B cell (primary cell): Measurements from ENCODE around the gene CA11. TPM values are rescaled to one million over a fixed set of nuclear protein-coding genes. Genes with fewer than 3 reads are reported as not detected.

Source experiments
- ATAC-seq: fragments of 200-7000 bp; cut with Tn5 transposase; one replicate; pipeline ENCODE4 v1.10.0; 2021; ENCODE audit warnings: low read depth, mild to moderate bottlenecking, moderate number of reproducible peaks, moderate library complexity
- CTCF ChIA-PET: fragments of 350-600 bp; sonication (Branson Sonifier 250); formaldehyde crosslinking; loops from one replicate; lab custom pipeline; 2021; ENCODE audit warnings: antibody characterized with exemption, inconsistent platforms; lab: Charles Lee
- POLR2A ChIA-PET: fragments of 350-600 bp; sonication (Branson Sonifier 250); formaldehyde crosslinking; loops from one replicate; lab custom pipeline; 2021; ENCODE audit warnings: antibody characterized with exemption; lab: Charles Lee
- DNase-seq: peaks from one replicate; pipeline ENCODE4 v3.0.0; 2013
- H2AFZ ChIP-seq: 2 replicates; pipeline ENCODE4 v1.6.1; 2012; ENCODE audit warnings: mild to moderate bottlenecking, low read depth, low read length; ENCODE audit not compliant: insufficient read depth, poor library complexity, severe bottlenecking
- H3K27ac ChIP-seq, 2 donors: 1 replicate in 1 of 2; 2 replicates in 1 of 2; pipeline ENCODE4 v1.5.1; 2012 to 2013; ENCODE audit warnings: low read length in 2 of 2, mild to moderate bottlenecking in 2 of 2, moderate library complexity in 1 of 2
- H3K27me3 ChIP-seq, 4 experiments: fragments of 200-600 bp in 1 of 4; sonication (generic) in 1 of 4; replicated peaks in 1 of 4; 1 replicate in 2 of 4; 2 replicates in 2 of 4; pipeline versions ENCODE4 v1.6.1 to v1.7.0; 2013 to 2016; ENCODE audit warnings: low read length in 3 of 4, mild to moderate bottlenecking in 2 of 4, mixed read lengths in 1 of 4, moderate library complexity in 1 of 4; ENCODE audit not compliant: insufficient read depth in 4 of 4, control insufficient read depth in 3 of 4; ENCODE audit errors: control extremely low read depth in 1 of 4
- H3K36me3 ChIP-seq, 2 experiments: replicated peaks in 1 of 2; 1 replicate in 1 of 2; 2 replicates in 1 of 2; pipeline versions ENCODE4 v1.6.1 to v1.7.1; 2013; ENCODE audit warnings: low read length in 1 of 2; ENCODE audit not compliant: insufficient read depth in 2 of 2, control insufficient read depth in 1 of 2; ENCODE audit errors: control extremely low read depth in 1 of 2, extremely low read depth in 1 of 2
- H3K4me1 ChIP-seq, 2 donors: fragments of 200-600 bp in 1 of 2; sonication (generic) in 1 of 2; 1 replicate in 1 of 2; 2 replicates in 1 of 2; pipeline versions ENCODE4 v1.5.1 to v1.6.1; 2013 to 2017; ENCODE audit warnings: low read length in 2 of 2; ENCODE audit not compliant: control insufficient read depth in 2 of 2, insufficient read depth in 2 of 2
- H3K4me2 ChIP-seq: replicated peaks from 2 replicates; pipeline ENCODE3; 2012; ENCODE audit warnings: mild to moderate bottlenecking, low read depth, low read length; ENCODE audit not compliant: poor library complexity, severe bottlenecking
- H3K4me3 ChIP-seq, 5 experiments: fragments of 200-600 bp in 1 of 5; sonication (generic) in 1 of 5; 1 replicate in 3 of 5; 2 replicates in 2 of 5; pipeline versions ENCODE4 v1.5.1 to v1.7.0; 2011 to 2016; ENCODE audit warnings: low read length in 4 of 5, mild to moderate bottlenecking in 4 of 5, low read depth in 2 of 5, control low read depth in 1 of 5, moderate library complexity in 1 of 5; ENCODE audit not compliant: insufficient read depth in 1 of 5; ENCODE audit errors: control extremely low read depth in 1 of 5, extremely low read depth in 1 of 5
- H3K79me2 ChIP-seq: fragments of 200-600 bp; sonication (generic); one replicate; pipeline ENCODE4 v1.6.0; 2016; ENCODE audit warnings: low read length; ENCODE audit not compliant: control insufficient read depth, insufficient read depth
- H3K9ac ChIP-seq: fragments of 200-600 bp; sonication (generic); 2 replicates; pipeline ENCODE4 v1.6.1; 2017; ENCODE audit warnings: mild to moderate bottlenecking, low read length, moderate library complexity
- H3K9me3 ChIP-seq, 3 donors: one replicate each; pipeline versions ENCODE4 v1.6.1 to v1.7.1; 2013; ENCODE audit warnings: low read length in 2 of 3; ENCODE audit not compliant: control insufficient read depth in 2 of 3, insufficient read depth in 1 of 3; ENCODE audit errors: control extremely low read depth in 1 of 3
- H4K20me1 ChIP-seq: 2 replicates; pipeline ENCODE4 v1.6.0; 2012; ENCODE audit warnings: mild to moderate bottlenecking, low read length; ENCODE audit not compliant: insufficient read depth, control insufficient read depth, poor library complexity, severe bottlenecking
- H3K27ac Mint-ChIP-seq: one replicate; pipeline ENCODE4 v1.8.0; 2021; ENCODE audit warnings: mixed read lengths
- H3K27me3 Mint-ChIP-seq: one replicate; pipeline ENCODE4 v1.8.0; 2021; ENCODE audit warnings: mixed read lengths
- H3K4me1 Mint-ChIP-seq: one replicate; pipeline ENCODE4 v1.8.0; 2021; ENCODE audit warnings: mixed read lengths
- H3K4me3 Mint-ChIP-seq: one replicate; pipeline ENCODE4 v1.8.0; 2021; ENCODE audit warnings: mixed read lengths
- H3K9me3 Mint-ChIP-seq: one replicate; pipeline ENCODE4 v1.8.0; 2022; ENCODE audit warnings: mixed read lengths; ENCODE audit not compliant: insufficient read depth
- CTCF ChIP-seq: fragments of 200-600 bp; IDR thresholded peaks from one replicate; pipeline ENCODE4 v1.8.0; 2022; ENCODE audit warnings: antibody characterized with exemption, mild to moderate bottlenecking
- EZH2 ChIP-seq: IDR thresholded peaks from 2 replicates; pipeline ENCODE4 v1.6.1; 2012; ENCODE audit warnings: borderline replicate concordance, low read depth, mild to moderate bottlenecking, moderate library complexity, low read length; ENCODE audit not compliant: insufficient read depth, poor library complexity, severe bottlenecking
- WGBS: methylation state at CpG from one replicate; pipeline ENCODE4 v1.1.5; 2013; ENCODE audit warnings: missing lambda C conversion rate; ENCODE audit not compliant: insufficient coverage; 5-methylcytosine and 5-hydroxymethylcytosine counted together
- intact Hi-C: fragments of 100-400 bp; cut with micrococcal nuclease; formaldehyde crosslinking; loops from one replicate; pipeline ENCODE4 v1.10.0; 2022
- polyA plus RNA-seq: library from polyadenylated mRNA; depleted of rRNA; stranded (reverse); fragments of >200 nt; gene quantifications from 2 replicates; pipeline ENCODE4 v1.2.3, GENCODE V29; 2012
- total RNA-seq, 2 donors: library from RNA; stranded (reverse); fragments of 120-200 nt in 1 of 2; gene quantifications; 1 replicate in 1 of 2; 2 replicates in 1 of 2; pipeline versions ENCODE4 v1.2.3 to v1.2.4, GENCODE V29; 2013 to 2022

CA11 gene
- total and polyA plus RNA-seq, 2 donors (not counting 1 experiment from before 2014, with no cell fraction given) = 6.5 to 27.7 TPM

- ChIA-PET POLR2A (interaction anchor here (1.3 to 3.1 kb wide), 2 partner anchors 10 to 20 kb away, joined by 12 to 23 read pairs; partner anchors contain the start of genes RPL18 and SPHK2), CTCF (interaction anchor here (0.6 kb wide), 1 partner anchor 288 kb away, joined by 3 read pairs; no protein-coding TSS in a partner anchor)
- Histone ChIP-seq H4K20me1 (peaks cover 27% of the 10 kb centered on the region), H3K9me3 (peaks cover 0 to 5% (median 0%) of the 10 kb centered on the region in 3 donors), H3K4me3 (peak overlapping the region; percentile 54 to 79 (median 71)), H2AFZ (peak overlapping the region; percentile 76), H3K36me3 (no peaks in the 10 kb centered on the region), H3K79me2 (peaks cover 54% of the 10 kb centered on the region), H3K27me3 (no peaks in the 10 kb centered on the region), H3K27ac (peak overlapping the region; percentile 89 to 94), H3K9ac (peak overlapping the region; percentile 71), H3K4me1 (peaks cover 31 to 32% of the 10 kb centered on the region in 2 donors), H3K4me2 (peak overlapping the region; percentile 80)
- no peak for ATAC-seq
- no peak for TF ChIP-seq CTCF
- no peak for TF ChIP-seq EZH2
- intact Hi-C loops = loop anchor here (1.0 to 10.0 kb wide), 8 partner anchors 7 to 1367 kb away; partner anchors contain the start of genes C19orf73, CA11, CYTH2 and EMP3
- 97% methylated on average over 12 of the region's 16 CpGs for WGBS
- Mint-ChIP-seq H3K27me3 (no peaks in the 10 kb centered on the region), H3K9me3 (peaks cover 4% of the 10 kb centered on the region), H3K27ac (peak overlapping the region; percentile 100), H3K4me3 (peak overlapping the region; percentile 96), H3K4me1 (peaks cover 47% of the 10 kb centered on the region)
- DNase-seq = peak; percentile 64
Observed at GRCh38 chr19:48638831-48639381, 7.1 kb downstream of the CA11 start.
